Neuronal stem cell (in vitro differentiated cells): Measurements from ENCODE around the gene DPP8.
A peak's percentile ranks its signal among the peaks of the same experiment; 100 is the strongest.

Source experiments
- DNase-seq: peaks from one replicate; pipeline ENCODE4 v3.0.0-alpha.2; 2013; ENCODE audit warnings: low spot score
- H2AFZ ChIP-seq: one replicate; pipeline ENCODE4 v1.6.1; 2013; ENCODE audit warnings: mild to moderate bottlenecking, low read length, inconsistent platforms
- H2AK5ac ChIP-seq: 2 replicates; pipeline ENCODE4 v1.6.1; 2013; ENCODE audit warnings: low read depth, mild to moderate bottlenecking, inconsistent platforms, low read length, moderate library complexity, mixed read lengths
- H2BK120ac ChIP-seq: 2 replicates; pipeline ENCODE4 v1.6.1; 2013; ENCODE audit warnings: low read depth, mild to moderate bottlenecking, inconsistent platforms, low read length, moderate library complexity, mixed read lengths
- H2BK12ac ChIP-seq: one replicate; pipeline ENCODE4 v1.6.1; 2013; ENCODE audit warnings: low read length, inconsistent platforms
- H2BK15ac ChIP-seq: 2 replicates; pipeline ENCODE4 v1.6.1; 2013; ENCODE audit warnings: mild to moderate bottlenecking, low read length, inconsistent platforms, mixed read lengths
- H2BK5ac ChIP-seq: one replicate; pipeline ENCODE4 v1.6.1; 2013; ENCODE audit warnings: inconsistent platforms, mild to moderate bottlenecking, low read length, moderate library complexity
- H3K14ac ChIP-seq: one replicate; pipeline ENCODE4 v1.6.1; 2013; ENCODE audit warnings: low read length, inconsistent platforms
- H3K18ac ChIP-seq: 2 replicates; pipeline ENCODE4 v1.6.1; 2013; ENCODE audit warnings: low read length, inconsistent platforms
- H3K23ac ChIP-seq: 2 replicates; pipeline ENCODE4 v1.6.1; 2013; ENCODE audit warnings: low read depth, mild to moderate bottlenecking, mixed read lengths, low read length, inconsistent platforms; ENCODE audit not compliant: poor library complexity
- H3K27ac ChIP-seq: replicated peaks from 3 replicates; pipeline ENCODE4 v1.5.1; 2013; ENCODE audit warnings: low read length, inconsistent platforms
- H3K27me3 ChIP-seq, 3 experiments: 2 replicates each; pipeline ENCODE4 v1.6.1; 2013; ENCODE audit warnings: low read length in 3 of 3, mild to moderate bottlenecking in 2 of 3, inconsistent platforms in 1 of 3, low read depth in 1 of 3, mixed read lengths in 1 of 3, moderate library complexity in 1 of 3; ENCODE audit not compliant: control insufficient read depth in 3 of 3, insufficient read depth in 3 of 3
- H3K36me3 ChIP-seq, 2 donors: replicated peaks in 1 of 2; 2 replicates each; pipeline ENCODE4 v1.6.1; 2013; ENCODE audit warnings: low read length in 2 of 2; ENCODE audit not compliant: control insufficient read depth in 2 of 2, insufficient read depth in 2 of 2
- H3K4ac ChIP-seq: 2 replicates; pipeline ENCODE4 v1.6.1; 2013; ENCODE audit warnings: inconsistent platforms, mild to moderate bottlenecking, low read length, moderate library complexity
- H3K4me1 ChIP-seq, 2 donors: 1 replicate in 1 of 2; 2 replicates in 1 of 2; pipeline ENCODE4 v1.6.1; 2013; ENCODE audit warnings: low read length in 2 of 2, low read depth in 1 of 2; ENCODE audit not compliant: control insufficient read depth in 2 of 2, insufficient read depth in 1 of 2
- H3K4me2 ChIP-seq: one replicate; pipeline ENCODE4 v1.6.1; 2013; ENCODE audit warnings: mild to moderate bottlenecking, low read length, inconsistent platforms; ENCODE audit not compliant: insufficient read depth, poor library complexity, severe bottlenecking
- H3K4me3 ChIP-seq, 2 donors: 2 replicates each; pipeline ENCODE4 v1.5.1; 2013; ENCODE audit warnings: low read length in 2 of 2, mild to moderate bottlenecking in 2 of 2, inconsistent platforms in 1 of 2, moderate library complexity in 1 of 2
- H3K79me1 ChIP-seq: one replicate; pipeline ENCODE4 v1.6.1; 2013; ENCODE audit warnings: low read depth, mild to moderate bottlenecking, inconsistent platforms, low read length, moderate library complexity
- H3K9ac ChIP-seq: one replicate; pipeline ENCODE4 v1.6.1; 2013; ENCODE audit warnings: mild to moderate bottlenecking, low read depth, low read length, inconsistent platforms; ENCODE audit not compliant: poor library complexity
- H3K9me3 ChIP-seq, 2 donors: replicated peaks in 1 of 2; 2 replicates each; pipeline versions ENCODE3 to v1.6.1; 2013; ENCODE audit warnings: low read length in 2 of 2, mild to moderate bottlenecking in 2 of 2, inconsistent platforms in 1 of 2, low read depth in 1 of 2, mixed read lengths in 1 of 2, moderate library complexity in 1 of 2; ENCODE audit not compliant: control insufficient read depth in 2 of 2, insufficient read depth in 1 of 2
- H4K8ac ChIP-seq: one replicate; pipeline ENCODE4 v1.6.1; 2013; ENCODE audit warnings: low read depth, mild to moderate bottlenecking, inconsistent platforms, low read length, moderate library complexity
- H4K91ac ChIP-seq: one replicate; pipeline ENCODE4 v1.6.1; 2013; ENCODE audit warnings: low read length, low read depth, mild to moderate bottlenecking, inconsistent platforms; ENCODE audit not compliant: poor library complexity
- WGBS, 2 donors: extraction: QIAGEN DNeasy Blood & Tissue Kit; methylation state at CpG; one replicate each; pipeline ENCODE4 v1.1.7; 2013; ENCODE audit warnings: missing lambda C conversion rate in 2 of 2, mixed read lengths in 1 of 2; ENCODE audit not compliant: insufficient read length in 2 of 2, insufficient replicate concordance in 1 of 2; ENCODE audit errors: extremely low coverage in 2 of 2; 5-methylcytosine and 5-hydroxymethylcytosine counted together

DPP8 gene

DNA sequence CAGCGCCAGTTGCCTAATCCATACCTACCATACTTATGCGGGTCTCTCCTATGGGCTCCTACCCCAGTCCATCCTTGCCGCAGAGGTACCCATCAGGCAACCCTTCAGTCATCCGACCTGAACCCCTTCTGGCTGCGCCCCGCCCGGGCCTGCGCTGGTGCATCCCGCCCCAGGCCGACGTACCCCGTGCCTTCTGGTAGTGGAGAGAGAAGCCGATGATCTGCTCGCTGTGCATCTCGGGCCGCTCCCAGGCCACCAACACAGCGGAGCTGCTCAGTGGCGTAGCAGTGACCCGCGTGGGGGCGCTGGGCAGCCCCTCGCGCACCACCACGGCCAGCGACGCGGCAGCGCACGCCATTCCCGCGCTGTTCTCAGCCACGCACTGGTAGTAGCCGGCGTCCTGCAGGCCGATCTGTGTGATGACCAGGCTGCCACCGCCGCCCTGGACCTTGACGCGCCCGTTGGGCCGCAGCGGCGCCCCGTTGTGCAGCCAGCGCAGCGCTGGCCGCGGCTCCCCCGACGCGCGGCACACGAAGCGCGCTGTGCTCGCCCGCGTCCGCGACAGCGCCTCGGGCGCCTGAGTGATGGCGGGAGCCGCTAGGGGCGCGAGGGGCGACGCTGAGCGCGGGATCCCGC, 121.8 kb downstream of the DPP8 start:
- Histone ChIP-seq H3K14ac (peak overlapping the region; percentile 21), H4K8ac (no peak overlapping the region), H4K91ac (no peak overlapping the region), H3K23ac (peak overlapping the region; percentile 92), H2BK12ac (peak overlapping the region; percentile 23), H3K36me3 (peaks cover 12 to 86% of the 10 kb centered on the region in 2 donors), H3K4me1 (peaks cover 1 to 7% of the 10 kb centered on the region in 2 donors), H3K79me1 (no peaks in the 10 kb centered on the region), H2BK120ac (no peak overlapping the region), H2AK5ac (peak overlapping the region; percentile 47), H3K4ac (no peak overlapping the region), H3K4me3 (peak overlapping the region in 1 of 2 donors; percentile 70), H3K4me2 (peak overlapping the region; percentile 47), H3K18ac (peak overlapping the region; percentile 93), H2AFZ (no peak overlapping the region), H3K9me3 (no peaks in the 10 kb centered on the region), H3K9ac (peak overlapping the region; percentile 91), H2BK15ac (no peak overlapping the region), H3K27me3 (peaks cover 0 to 25% (median 6%) of the 10 kb centered on the region in 3 experiments), H2BK5ac (no peak overlapping the region), H3K27ac (no peak overlapping the region)
- DNase-seq = no peak
- no CpG with 5 or more reads among the region's 72 CpGs for WGBS, 2 donors

DNA sequence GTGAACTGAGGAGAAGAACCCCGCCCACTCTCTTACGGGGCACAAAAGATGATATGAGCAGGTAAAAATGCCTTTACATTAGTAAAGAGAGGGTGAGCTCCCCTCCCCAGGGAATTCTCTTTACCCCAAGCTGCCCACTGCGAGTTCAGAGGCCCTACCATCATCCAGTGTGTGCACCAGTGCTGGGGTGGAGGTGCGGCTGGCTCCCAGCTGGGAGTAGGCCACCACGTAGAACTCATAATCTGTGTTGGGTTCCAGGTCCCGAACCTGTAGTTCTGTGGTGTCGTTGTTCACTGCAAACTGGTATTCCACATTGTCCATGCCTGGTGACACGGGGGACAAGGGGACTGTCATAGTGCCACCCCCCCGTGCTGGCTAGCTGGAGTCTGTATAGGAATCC, 122.6 kb downstream of the DPP8 start:
- no CpG with 5 or more reads among the region's 9 CpGs for WGBS, 2 donors
- H2AFZ ChIP-seq = no peak overlapping the region
- H3K27ac ChIP-seq = no peak overlapping the region
- no peak overlapping the region for H3K9ac ChIP-seq
- no peak overlapping the region for H2BK5ac ChIP-seq
- no peak overlapping the region for H3K23ac ChIP-seq
- no peak overlapping the region for H3K4me2 ChIP-seq
- H2BK12ac ChIP-seq = no peak overlapping the region
- DNase-seq = no peak
- no peak overlapping the region for H2BK15ac ChIP-seq
- no peak overlapping the region for H2BK120ac ChIP-seq
- peaks cover 0 to 25% (median 6%) of the 10 kb centered on the region in 3 experiments for H3K27me3 ChIP-seq
- no peak overlapping the region for H3K4ac ChIP-seq
- H2AK5ac ChIP-seq = no peak overlapping the region
- peaks cover 0 to 7% of the 10 kb centered on the region in 2 donors for H3K4me1 ChIP-seq
- no peak overlapping the region for H3K4me3 ChIP-seq
- no peak overlapping the region for H4K8ac ChIP-seq
- H4K91ac ChIP-seq = no peak overlapping the region
- H3K79me1 ChIP-seq = no peaks in the 10 kb centered on the region
- no peak overlapping the region for H3K18ac ChIP-seq
- peaks cover 17 to 86% of the 10 kb centered on the region in 2 donors for H3K36me3 ChIP-seq
- no peaks in the 10 kb centered on the region for H3K9me3 ChIP-seq
- H3K14ac ChIP-seq = no peak overlapping the region

DNA sequence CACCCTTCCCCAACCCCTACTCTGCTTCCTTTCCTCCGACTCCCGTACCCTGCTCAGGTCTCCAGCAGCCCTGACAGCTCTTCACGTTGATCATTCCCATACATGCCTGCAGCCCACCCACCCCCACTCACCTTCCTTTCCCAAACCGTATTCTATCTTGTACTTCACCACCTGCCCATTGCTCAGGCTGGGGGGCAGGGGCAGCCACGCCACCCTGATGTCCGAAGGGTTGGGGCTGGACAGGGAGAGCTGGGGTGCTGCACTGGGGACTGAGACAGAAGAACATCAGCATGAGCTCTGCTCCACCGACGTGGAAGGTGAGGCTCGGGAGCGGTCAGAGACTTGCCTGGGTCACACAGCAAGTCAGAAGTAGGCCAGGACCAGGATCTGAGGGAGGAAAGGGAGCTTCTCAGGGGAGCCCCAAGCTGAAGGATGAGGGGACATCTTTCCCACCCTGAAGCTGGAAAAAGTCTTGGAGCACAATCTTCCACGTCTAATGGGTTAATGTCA, 123.2 kb downstream of the DPP8 start:
- peaks cover 0 to 25% (median 6%) of the 10 kb centered on the region in 3 experiments for H3K27me3 ChIP-seq
- no peak overlapping the region for H4K91ac ChIP-seq
- H3K4me3 ChIP-seq = no peak overlapping the region
- no peak overlapping the region for H3K27ac ChIP-seq
- no peak overlapping the region for H2BK5ac ChIP-seq
- H2BK12ac ChIP-seq = no peak overlapping the region
- H3K9me3 ChIP-seq = no peaks in the 10 kb centered on the region
- H4K8ac ChIP-seq = no peak overlapping the region
- peak overlapping the region; percentile 57 for H3K18ac ChIP-seq
- WGBS, 2 donors = no CpG with 5 or more reads among the region's 11 CpGs
- no peak overlapping the region for H2AK5ac ChIP-seq
- H3K23ac ChIP-seq = no peak overlapping the region
- H3K14ac ChIP-seq = no peak overlapping the region
- DNase-seq = no peak
- no peak overlapping the region for H3K9ac ChIP-seq
- H3K4ac ChIP-seq = no peak overlapping the region
- peaks cover 17 to 87% of the 10 kb centered on the region in 2 donors for H3K36me3 ChIP-seq
- peaks cover 0 to 7% of the 10 kb centered on the region in 2 donors for H3K4me1 ChIP-seq
- H3K79me1 ChIP-seq = no peaks in the 10 kb centered on the region
- H2BK15ac ChIP-seq = no peak overlapping the region
- H3K4me2 ChIP-seq = no peak overlapping the region
- no peak overlapping the region for H2AFZ ChIP-seq
- H2BK120ac ChIP-seq = no peak overlapping the region

DNA sequence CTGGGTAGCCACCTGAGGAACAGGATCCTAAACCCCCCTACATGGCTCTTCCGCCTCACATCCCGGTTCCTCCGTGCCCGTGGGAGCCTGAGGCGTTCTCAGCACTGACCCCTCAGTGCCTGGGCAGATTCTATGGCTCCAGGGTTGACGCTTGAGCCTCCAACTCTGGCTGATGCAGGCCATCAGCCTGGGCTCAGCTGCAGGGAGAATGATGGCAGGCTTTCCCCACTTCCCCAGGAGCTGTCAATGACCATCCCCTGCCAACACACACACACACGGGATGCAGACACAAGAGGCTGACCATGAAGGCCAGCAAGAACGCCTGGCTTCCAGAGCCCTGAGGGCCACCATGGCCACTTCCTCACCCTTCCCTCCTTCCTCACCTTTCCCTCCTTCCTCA, 123.9 kb downstream of the DPP8 start:
- Histone ChIP-seq H2BK12ac (no peak overlapping the region), H3K36me3 (peaks cover 21 to 89% of the 10 kb centered on the region in 2 donors), H4K8ac (no peak overlapping the region), H2BK120ac (no peak overlapping the region), H3K4me2 (no peak overlapping the region), H3K9me3 (no peaks in the 10 kb centered on the region), H3K9ac (no peak overlapping the region), H4K91ac (no peak overlapping the region), H3K14ac (no peak overlapping the region), H3K4ac (no peak overlapping the region), H3K18ac (no peak overlapping the region), H2BK15ac (no peak overlapping the region), H3K4me3 (no peak overlapping the region), H3K27ac (no peak overlapping the region), H3K23ac (no peak overlapping the region), H2BK5ac (no peak overlapping the region), H2AFZ (no peak overlapping the region), H3K79me1 (no peaks in the 10 kb centered on the region), H2AK5ac (no peak overlapping the region), H3K4me1 (peaks cover 0 to 7% of the 10 kb centered on the region in 2 donors), H3K27me3 (peaks cover 0 to 25% (median 6%) of the 10 kb centered on the region in 3 experiments)
- WGBS, 2 donors = no CpG with 5 or more reads among the region's 8 CpGs
- no peak for DNase-seq
